A673 (cell line): ENCODE data around the gene YTHDC2. TPM values are rescaled to one million over a fixed set of nuclear protein-coding genes. Genes with fewer than 3 reads are reported as not detected.

Experiments used
- BruUV-seq: library from RNA; stranded (reverse); fragments of 400-500 nt; replicated peaks from 2 replicates; lab custom pipeline; 2021; lab: Mats Ljungman, UMichigan
- CTCF ChIA-PET: fragments of 300-600 bp; sonication (Branson Sonifier 250); formaldehyde crosslinking; loops from one replicate; lab custom pipeline; 2022; ENCODE audit warnings: antibody characterized with exemption; lab: Charles Lee
- POLR2A ChIA-PET: fragments of 300-600 bp; sonication (Branson Sonifier 250); formaldehyde crosslinking; loops from one replicate; lab custom pipeline; 2022; ENCODE audit warnings: antibody characterized with exemption; ENCODE audit not compliant: low non-redundant PET; lab: Charles Lee
- DNase-seq: peaks from one replicate; pipeline ENCODE4 v3.0.0-alpha.2; 2015; ENCODE audit warnings: low spot score
- H3K27ac ChIP-seq: fragments of 200-600 bp; sonication (generic); 2 replicates; pipeline ENCODE4 v1.5.1; 2016; ENCODE audit warnings: mixed run types, low read depth, mild to moderate bottlenecking, mixed read lengths, antibody characterized with exemption, low read length; ENCODE audit not compliant: poor library complexity, severe bottlenecking
- H3K27me3 ChIP-seq: fragments of 200-600 bp; sonication (generic); replicated peaks from 2 replicates; pipeline ENCODE4 v1.6.1; 2017; ENCODE audit warnings: mixed run types, low read depth, mild to moderate bottlenecking, mixed read lengths, antibody characterized with exemption, low read length; ENCODE audit not compliant: insufficient read depth, poor library complexity
- H3K36me3 ChIP-seq: fragments of 200-600 bp; sonication (generic); 2 replicates; pipeline ENCODE4 v1.6.1; 2016; ENCODE audit warnings: mixed run types, mild to moderate bottlenecking, mixed read lengths, antibody characterized with exemption, low read length; ENCODE audit not compliant: insufficient read depth, poor library complexity, severe bottlenecking
- H3K4me1 ChIP-seq: fragments of 200-600 bp; sonication (generic); 2 replicates; pipeline ENCODE4 v1.6.1; 2017; ENCODE audit warnings: mixed run types, mild to moderate bottlenecking, mixed read lengths, antibody characterized with exemption, low read length; ENCODE audit not compliant: insufficient read depth, poor library complexity, severe bottlenecking
- H3K4me3 ChIP-seq: fragments of 200-600 bp; sonication (generic); 2 replicates; pipeline ENCODE4 v1.5.1; 2016; ENCODE audit warnings: low read depth, mixed run types, mild to moderate bottlenecking, mixed read lengths, low read length; ENCODE audit not compliant: poor library complexity, severe bottlenecking
- H3K9me3 ChIP-seq: fragments of 200-600 bp; sonication (generic); 2 replicates; pipeline ENCODE4 v1.6.1; 2016; ENCODE audit warnings: mixed run types, low read depth, mild to moderate bottlenecking, mixed read lengths, antibody characterized with exemption, low read length; ENCODE audit not compliant: poor library complexity, severe bottlenecking
- EZH2 ChIP-seq: fragments of 200-600 bp; sonication (generic); IDR thresholded peaks from 2 replicates; pipeline ENCODE4 v1.6.1; 2017; ENCODE audit warnings: borderline replicate concordance, low read depth, mild to moderate bottlenecking, mixed read lengths, antibody characterized with exemption, low read length; ENCODE audit not compliant: poor library complexity, severe bottlenecking
- intact Hi-C: fragments of 100-400 bp; cut with micrococcal nuclease; formaldehyde crosslinking; loops from one replicate; pipeline ENCODE4 v1.10.0; 2022; ENCODE audit not compliant: unreplicated experiment
- total RNA-seq: library from RNA; stranded (reverse); gene quantifications from 2 replicates; pipeline ENCODE4 v1.2.3, GENCODE V29; 2021
- TF ChIP-seq, protein P1 (sequence below): fragments of 300-800, 200-600 bp; sonication (generic); conservative IDR thresholded peaks from 2 replicates; pipeline ENCODE4 v1.5.1; 2017; ENCODE audit warnings: low read depth, mild to moderate bottlenecking, antibody characterized with exemption, low read length, moderate library complexity, mixed read lengths

The YTHDC2 gene
- total RNA-seq, 1 experiment from 2014 or later, result 24.3 TPM

GRCh38 chr5:113507601-113508000 lies 5.9 kb upstream of the YTHDC2 start:
- no TSS peak for BruUV-seq
- TF ChIP-seq, protein P1, sequence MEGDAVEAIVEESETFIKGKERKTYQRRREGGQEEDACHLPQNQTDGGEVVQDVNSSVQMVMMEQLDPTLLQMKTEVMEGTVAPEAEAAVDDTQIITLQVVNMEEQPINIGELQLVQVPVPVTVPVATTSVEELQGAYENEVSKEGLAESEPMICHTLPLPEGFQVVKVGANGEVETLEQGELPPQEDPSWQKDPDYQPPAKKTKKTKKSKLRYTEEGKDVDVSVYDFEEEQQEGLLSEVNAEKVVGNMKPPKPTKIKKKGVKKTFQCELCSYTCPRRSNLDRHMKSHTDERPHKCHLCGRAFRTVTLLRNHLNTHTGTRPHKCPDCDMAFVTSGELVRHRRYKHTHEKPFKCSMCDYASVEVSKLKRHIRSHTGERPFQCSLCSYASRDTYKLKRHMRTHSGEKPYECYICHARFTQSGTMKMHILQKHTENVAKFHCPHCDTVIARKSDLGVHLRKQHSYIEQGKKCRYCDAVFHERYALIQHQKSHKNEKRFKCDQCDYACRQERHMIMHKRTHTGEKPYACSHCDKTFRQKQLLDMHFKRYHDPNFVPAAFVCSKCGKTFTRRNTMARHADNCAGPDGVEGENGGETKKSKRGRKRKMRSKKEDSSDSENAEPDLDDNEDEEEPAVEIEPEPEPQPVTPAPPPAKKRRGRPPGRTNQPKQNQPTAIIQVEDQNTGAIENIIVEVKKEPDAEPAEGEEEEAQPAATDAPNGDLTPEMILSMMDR, result no peak
- intact Hi-C loops, result no loop called here
- H3K4me1 ChIP-seq, result no peaks in the 10 kb centered on the region
- H3K27me3 ChIP-seq, result peaks cover 7% of the 10 kb centered on the region
- ChIA-PET POLR2A (no interaction called here), CTCF (no interaction called here)
- no peaks in the 10 kb centered on the region for H3K9me3 ChIP-seq
- DNase-seq, result no peak
- H3K27ac ChIP-seq, result no peak overlapping the region
- H3K36me3 ChIP-seq, result no peaks in the 10 kb centered on the region
- H3K4me3 ChIP-seq, result no peak overlapping the region

- Histone ChIP-seq H3K27me3 (peaks cover 7% of the 10 kb centered on the region), H3K36me3 (no peaks in the 10 kb centered on the region), H3K4me1 (no peaks in the 10 kb centered on the region), H3K9me3 (no peaks in the 10 kb centered on the region), H3K4me3 (no peak overlapping the region), H3K27ac (no peak overlapping the region)
- no TSS peak for BruUV-seq
- ChIA-PET CTCF (no interaction called here), POLR2A (no interaction called here)
- intact Hi-C loops, result no loop called here
- TF ChIP-seq EZH2, result no peak
- TF ChIP-seq, protein P1, result no peak
- no peak for DNase-seq
These were observed 4.7 kb upstream of the YTHDC2 start for GRCh38 chr5:113508756-113509155.

- intact Hi-C loops, result loop anchor here (5.0 kb wide), 2 partner anchors 174 to 514 kb away; no protein-coding TSS in a partner anchor
- Histone ChIP-seq H3K27me3 (peaks cover 7% of the 10 kb centered on the region), H3K27ac (no peak overlapping the region), H3K4me3 (no peak overlapping the region), H3K9me3 (no peaks in the 10 kb centered on the region), H3K36me3 (peaks cover under 1% of the 10 kb centered on the region), H3K4me1 (peaks cover 6% of the 10 kb centered on the region)
- no peak for TF ChIP-seq EZH2
- TF ChIP-seq, protein P1, result peak; percentile 45
- BruUV-seq, result no TSS peak
- DNase-seq, result no peak
- CTCF ChIA-PET, result interaction anchor here (0.7 to 1.2 kb wide), 3 partner anchors 127 to 515 kb away, joined by 3 to 5 read pairs (median 4); no protein-coding TSS in a partner anchor
- POLR2A ChIA-PET, result no interaction called here
These were observed 2.5 kb upstream of the YTHDC2 start for GRCh38 chr5:113510836-113511451.
